B cell (primary cell): Measurements from ENCODE around the gene ABCA4. TPM values are rescaled to one million over a fixed set of nuclear protein-coding genes. Genes with fewer than 3 reads are reported as not detected.

Experiments
- ATAC-seq: fragments of 200-7000 bp; cut with Tn5 transposase; one replicate; pipeline ENCODE4 v1.10.0; 2021; ENCODE audit warnings: low read depth, mild to moderate bottlenecking, moderate number of reproducible peaks, moderate library complexity
- CTCF ChIA-PET: fragments of 350-600 bp; sonication (Branson Sonifier 250); formaldehyde crosslinking; loops from one replicate; lab custom pipeline; 2021; ENCODE audit warnings: antibody characterized with exemption, inconsistent platforms; lab: Charles Lee
- POLR2A ChIA-PET: fragments of 350-600 bp; sonication (Branson Sonifier 250); formaldehyde crosslinking; loops from one replicate; lab custom pipeline; 2021; ENCODE audit warnings: antibody characterized with exemption; lab: Charles Lee
- DNase-seq: peaks from one replicate; pipeline ENCODE4 v3.0.0; 2013
- H2AFZ ChIP-seq: 2 replicates; pipeline ENCODE4 v1.6.1; 2012; ENCODE audit warnings: mild to moderate bottlenecking, low read depth, low read length; ENCODE audit not compliant: insufficient read depth, poor library complexity, severe bottlenecking
- H3K27ac ChIP-seq, 2 donors: 1 replicate in 1 of 2; 2 replicates in 1 of 2; pipeline ENCODE4 v1.5.1; 2012 to 2013; ENCODE audit warnings: low read length in 2 of 2, mild to moderate bottlenecking in 2 of 2, moderate library complexity in 1 of 2
- H3K27me3 ChIP-seq, 4 experiments: fragments of 200-600 bp in 1 of 4; sonication (generic) in 1 of 4; replicated peaks in 1 of 4; 1 replicate in 2 of 4; 2 replicates in 2 of 4; pipeline versions ENCODE4 v1.6.1 to v1.7.0; 2013 to 2016; ENCODE audit warnings: low read length in 3 of 4, mild to moderate bottlenecking in 2 of 4, mixed read lengths in 1 of 4, moderate library complexity in 1 of 4; ENCODE audit not compliant: insufficient read depth in 4 of 4, control insufficient read depth in 3 of 4; ENCODE audit errors: control extremely low read depth in 1 of 4
- H3K36me3 ChIP-seq, 2 experiments: replicated peaks in 1 of 2; 1 replicate in 1 of 2; 2 replicates in 1 of 2; pipeline versions ENCODE4 v1.6.1 to v1.7.1; 2013; ENCODE audit warnings: low read length in 1 of 2; ENCODE audit not compliant: insufficient read depth in 2 of 2, control insufficient read depth in 1 of 2; ENCODE audit errors: control extremely low read depth in 1 of 2, extremely low read depth in 1 of 2
- H3K4me1 ChIP-seq, 2 donors: fragments of 200-600 bp in 1 of 2; sonication (generic) in 1 of 2; 1 replicate in 1 of 2; 2 replicates in 1 of 2; pipeline versions ENCODE4 v1.5.1 to v1.6.1; 2013 to 2017; ENCODE audit warnings: low read length in 2 of 2; ENCODE audit not compliant: control insufficient read depth in 2 of 2, insufficient read depth in 2 of 2
- H3K4me2 ChIP-seq: replicated peaks from 2 replicates; pipeline ENCODE3; 2012; ENCODE audit warnings: mild to moderate bottlenecking, low read depth, low read length; ENCODE audit not compliant: poor library complexity, severe bottlenecking
- H3K4me3 ChIP-seq, 5 experiments: fragments of 200-600 bp in 1 of 5; sonication (generic) in 1 of 5; 1 replicate in 3 of 5; 2 replicates in 2 of 5; pipeline versions ENCODE4 v1.5.1 to v1.7.0; 2011 to 2016; ENCODE audit warnings: low read length in 4 of 5, mild to moderate bottlenecking in 4 of 5, low read depth in 2 of 5, control low read depth in 1 of 5, moderate library complexity in 1 of 5; ENCODE audit not compliant: insufficient read depth in 1 of 5; ENCODE audit errors: control extremely low read depth in 1 of 5, extremely low read depth in 1 of 5
- H3K79me2 ChIP-seq: fragments of 200-600 bp; sonication (generic); one replicate; pipeline ENCODE4 v1.6.0; 2016; ENCODE audit warnings: low read length; ENCODE audit not compliant: control insufficient read depth, insufficient read depth
- H3K9ac ChIP-seq: fragments of 200-600 bp; sonication (generic); 2 replicates; pipeline ENCODE4 v1.6.1; 2017; ENCODE audit warnings: mild to moderate bottlenecking, low read length, moderate library complexity
- H3K9me3 ChIP-seq, 3 donors: one replicate each; pipeline versions ENCODE4 v1.6.1 to v1.7.1; 2013; ENCODE audit warnings: low read length in 2 of 3; ENCODE audit not compliant: control insufficient read depth in 2 of 3, insufficient read depth in 1 of 3; ENCODE audit errors: control extremely low read depth in 1 of 3
- H4K20me1 ChIP-seq: 2 replicates; pipeline ENCODE4 v1.6.0; 2012; ENCODE audit warnings: mild to moderate bottlenecking, low read length; ENCODE audit not compliant: insufficient read depth, control insufficient read depth, poor library complexity, severe bottlenecking
- H3K27ac Mint-ChIP-seq: one replicate; pipeline ENCODE4 v1.8.0; 2021; ENCODE audit warnings: mixed read lengths
- H3K27me3 Mint-ChIP-seq: one replicate; pipeline ENCODE4 v1.8.0; 2021; ENCODE audit warnings: mixed read lengths
- H3K4me1 Mint-ChIP-seq: one replicate; pipeline ENCODE4 v1.8.0; 2021; ENCODE audit warnings: mixed read lengths
- H3K4me3 Mint-ChIP-seq: one replicate; pipeline ENCODE4 v1.8.0; 2021; ENCODE audit warnings: mixed read lengths
- H3K9me3 Mint-ChIP-seq: one replicate; pipeline ENCODE4 v1.8.0; 2022; ENCODE audit warnings: mixed read lengths; ENCODE audit not compliant: insufficient read depth
- EZH2 ChIP-seq: IDR thresholded peaks from 2 replicates; pipeline ENCODE4 v1.6.1; 2012; ENCODE audit warnings: borderline replicate concordance, low read depth, mild to moderate bottlenecking, moderate library complexity, low read length; ENCODE audit not compliant: insufficient read depth, poor library complexity, severe bottlenecking
- WGBS: methylation state at CpG from one replicate; pipeline ENCODE4 v1.1.5; 2013; ENCODE audit warnings: missing lambda C conversion rate; ENCODE audit not compliant: insufficient coverage; 5-methylcytosine and 5-hydroxymethylcytosine counted together
- intact Hi-C: fragments of 100-400 bp; cut with micrococcal nuclease; formaldehyde crosslinking; loops from one replicate; pipeline ENCODE4 v1.10.0; 2022
- polyA plus RNA-seq: library from polyadenylated mRNA; depleted of rRNA; stranded (reverse); fragments of >200 nt; gene quantifications from 2 replicates; pipeline ENCODE4 v1.2.3, GENCODE V29; 2012
- total RNA-seq, 2 donors: library from RNA; stranded (reverse); fragments of 120-200 nt in 1 of 2; gene quantifications; 1 replicate in 1 of 2; 2 replicates in 1 of 2; pipeline versions ENCODE4 v1.2.3 to v1.2.4, GENCODE V29; 2013 to 2022
- TF ChIP-seq, protein P1 (sequence below): fragments of 200-600 bp; IDR thresholded peaks from one replicate; pipeline ENCODE4 v1.8.0; 2022; ENCODE audit warnings: antibody characterized with exemption, mild to moderate bottlenecking

ABCA4 gene
- total and polyA plus RNA-seq, 2 donors (not counting 1 experiment from before 2014, with no cell fraction given), result not detected

DNA sequence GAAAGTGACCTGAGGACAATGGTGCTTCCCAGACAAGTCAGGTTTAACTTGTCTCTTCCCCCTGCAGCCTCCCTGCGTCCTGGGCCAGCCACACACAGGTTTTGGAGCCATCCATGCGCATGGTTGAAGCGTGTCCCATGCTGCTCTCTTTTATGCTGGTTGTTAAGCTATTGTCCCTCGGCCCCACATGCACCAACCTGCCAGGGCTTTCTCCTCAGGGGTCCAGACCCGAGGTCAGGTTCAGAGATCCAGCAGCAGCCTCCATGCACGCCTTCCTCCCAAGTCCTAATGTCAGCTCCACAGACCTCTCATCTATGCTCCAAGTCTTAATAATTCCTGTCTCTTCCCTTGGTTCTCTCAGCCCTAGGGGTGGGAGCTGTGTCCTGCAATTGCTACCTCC is 1.6 kb downstream of the ABCA4 start:
- Mint-ChIP-seq H3K27me3 (peaks cover 22% of the 10 kb centered on the region), H3K4me1 (no peaks in the 10 kb centered on the region), H3K4me3 (no peak overlapping the region), H3K27ac (no peak overlapping the region), H3K9me3 (no peaks in the 10 kb centered on the region)
- H4K20me1 ChIP-seq, result no peaks in the 10 kb centered on the region
- intact Hi-C loops, result no loop called here
- no peak overlapping the region for H3K27ac ChIP-seq
- POLR2A ChIA-PET, result no interaction called here
- H3K4me2 ChIP-seq, result no peak overlapping the region
- H2AFZ ChIP-seq, result no peak overlapping the region
- H3K36me3 ChIP-seq, result no peaks in the 10 kb centered on the region
- no peak for ATAC-seq
- H3K27me3 ChIP-seq, result no peaks in the 10 kb centered on the region
- H3K4me3 ChIP-seq, result no peak overlapping the region
- CTCF ChIA-PET, result no interaction called here
- no peaks in the 10 kb centered on the region for H3K4me1 ChIP-seq
- WGBS, result 86% methylated on average over 6 of the region's 6 CpGs
- H3K9me3 ChIP-seq, result no peaks in the 10 kb centered on the region
- no peak overlapping the region for H3K9ac ChIP-seq
- no peaks in the 10 kb centered on the region for H3K79me2 ChIP-seq
- no peak for DNase-seq
- TF ChIP-seq, protein P1, sequence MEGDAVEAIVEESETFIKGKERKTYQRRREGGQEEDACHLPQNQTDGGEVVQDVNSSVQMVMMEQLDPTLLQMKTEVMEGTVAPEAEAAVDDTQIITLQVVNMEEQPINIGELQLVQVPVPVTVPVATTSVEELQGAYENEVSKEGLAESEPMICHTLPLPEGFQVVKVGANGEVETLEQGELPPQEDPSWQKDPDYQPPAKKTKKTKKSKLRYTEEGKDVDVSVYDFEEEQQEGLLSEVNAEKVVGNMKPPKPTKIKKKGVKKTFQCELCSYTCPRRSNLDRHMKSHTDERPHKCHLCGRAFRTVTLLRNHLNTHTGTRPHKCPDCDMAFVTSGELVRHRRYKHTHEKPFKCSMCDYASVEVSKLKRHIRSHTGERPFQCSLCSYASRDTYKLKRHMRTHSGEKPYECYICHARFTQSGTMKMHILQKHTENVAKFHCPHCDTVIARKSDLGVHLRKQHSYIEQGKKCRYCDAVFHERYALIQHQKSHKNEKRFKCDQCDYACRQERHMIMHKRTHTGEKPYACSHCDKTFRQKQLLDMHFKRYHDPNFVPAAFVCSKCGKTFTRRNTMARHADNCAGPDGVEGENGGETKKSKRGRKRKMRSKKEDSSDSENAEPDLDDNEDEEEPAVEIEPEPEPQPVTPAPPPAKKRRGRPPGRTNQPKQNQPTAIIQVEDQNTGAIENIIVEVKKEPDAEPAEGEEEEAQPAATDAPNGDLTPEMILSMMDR, result no peak
- no peak for TF ChIP-seq EZH2

DNA sequence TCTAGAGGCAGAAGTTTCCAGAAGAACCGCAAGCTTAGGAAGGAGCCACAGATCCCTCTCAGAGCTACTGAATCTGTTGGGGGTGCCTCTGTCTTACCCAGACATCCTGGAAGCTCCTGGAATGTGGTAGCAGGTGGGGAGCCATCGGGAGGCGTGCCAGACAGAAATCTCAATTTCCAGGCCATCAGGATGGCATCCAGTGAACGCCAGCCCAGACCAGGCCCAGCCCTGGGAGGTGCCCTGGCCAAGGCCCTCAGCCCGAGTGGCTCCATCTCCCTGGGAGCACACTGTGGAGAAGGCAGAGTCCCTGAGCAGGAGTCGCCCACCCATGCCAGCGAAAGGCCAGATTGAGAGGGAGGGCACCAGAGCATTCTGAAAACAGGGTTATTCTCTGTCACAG is 2.5 kb downstream of the ABCA4 start:
- no peaks in the 10 kb centered on the region for H3K9me3 Mint-ChIP-seq
- Histone ChIP-seq H3K4me2 (no peak overlapping the region), H3K27ac (no peak overlapping the region), H3K27me3 (no peaks in the 10 kb centered on the region), H3K4me3 (no peak overlapping the region), H2AFZ (no peak overlapping the region), H4K20me1 (no peaks in the 10 kb centered on the region), H3K9ac (no peak overlapping the region), H3K79me2 (no peaks in the 10 kb centered on the region), H3K4me1 (no peaks in the 10 kb centered on the region), H3K36me3 (no peaks in the 10 kb centered on the region), H3K9me3 (no peaks in the 10 kb centered on the region)
- DNase-seq (no peak), ATAC-seq (no peak)
- peaks cover 22% of the 10 kb centered on the region for H3K27me3 Mint-ChIP-seq
- ChIA-PET POLR2A (no interaction called here), CTCF (no interaction called here)
- H3K4me1 Mint-ChIP-seq, result no peaks in the 10 kb centered on the region
- WGBS, result 83% methylated on average over 7 of the region's 7 CpGs
- no peak overlapping the region for H3K4me3 Mint-ChIP-seq
- TF ChIP-seq EZH2, result no peak
- TF ChIP-seq, protein P1, result no peak
- intact Hi-C loops, result no loop called here
- no peak overlapping the region for H3K27ac Mint-ChIP-seq
